HG03354 (cell line): Measurements from ENCODE around the gene LEMD2.

Source experiments
- ATAC-seq: cut with Tn5 transposase; IDR thresholded peaks from one replicate; pipeline ENCODE4 v1.9.1; 2021; ENCODE audit warnings: mild to moderate bottlenecking; ENCODE audit not compliant: unreplicated experiment, poor library complexity, severe bottlenecking

The LEMD2 gene

GRCh38 chr6:33762713-33763112 lies 26.2 kb downstream of the LEMD2 start:
- ATAC-seq: no peak

GRCh38 chr6:33761922-33762629 lies 26.9 kb downstream of the LEMD2 start:
- no peak for ATAC-seq

- ATAC-seq: no peak
These were observed 27.4 kb downstream of the LEMD2 start for GRCh38 chr6:33761581-33761921.

DNA sequence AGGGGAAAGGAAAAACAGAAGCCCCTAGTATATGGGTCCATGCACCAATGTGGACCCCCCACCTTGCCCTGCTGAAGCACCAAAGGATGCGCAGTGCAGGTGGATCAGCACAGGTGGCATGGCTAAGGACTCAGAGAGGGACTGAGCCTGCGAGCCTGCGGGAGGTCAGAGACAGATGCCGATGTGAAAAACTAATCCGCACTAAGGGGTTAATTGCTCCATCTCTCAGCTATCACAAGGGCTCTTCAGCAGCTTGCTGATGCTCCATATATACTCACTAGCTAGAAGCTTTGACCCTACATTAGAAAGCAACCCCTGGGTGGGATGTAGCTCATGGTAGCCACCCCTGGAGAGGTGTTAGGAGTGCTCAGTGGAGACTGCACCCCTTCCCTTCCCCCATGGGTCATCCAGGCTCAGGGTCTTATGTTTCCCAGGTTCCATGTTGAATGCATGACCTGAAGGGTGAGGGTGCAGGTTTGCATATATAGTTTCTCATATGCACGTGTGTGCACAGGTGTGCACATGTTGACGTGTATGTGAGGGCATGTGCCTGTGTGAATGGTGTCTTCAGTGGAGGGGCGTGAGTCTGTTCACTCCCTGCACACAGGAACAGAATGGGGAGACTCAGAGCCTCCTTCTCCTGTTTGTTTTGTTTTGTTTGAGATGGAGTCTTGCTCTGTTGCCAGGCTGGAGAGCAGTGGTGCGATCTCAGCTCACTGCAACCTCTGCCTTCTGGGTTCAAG lies 28.9 kb downstream of the LEMD2 start:
- ATAC-seq: no peak

DNA sequence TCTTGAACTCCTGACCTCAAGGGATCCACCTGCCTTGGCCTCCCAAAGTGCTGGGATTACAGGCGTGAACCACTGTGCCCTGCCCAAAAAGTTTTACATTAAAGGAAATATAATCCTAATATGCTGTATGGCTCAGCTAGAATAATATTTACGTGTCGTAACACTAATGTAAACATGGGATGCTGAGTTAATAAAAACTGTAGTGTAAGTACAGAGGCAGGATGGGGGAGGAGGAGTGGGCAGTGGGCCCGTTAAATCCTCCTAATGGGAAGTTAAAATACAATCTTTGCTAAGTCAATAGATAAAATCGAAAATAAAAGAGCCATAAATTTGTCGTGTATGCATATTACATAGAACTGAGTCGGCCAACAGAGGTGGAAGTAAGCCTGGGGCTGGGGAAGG lies 30.1 kb downstream of the LEMD2 start:
- ATAC-seq: no peak

GRCh38 chr6:33757906-33758305 lies 31.0 kb downstream of the LEMD2 start:
- ATAC-seq: no peak

GRCh38 chr6:33757113-33757512 lies 31.8 kb downstream of the LEMD2 start:
- no peak for ATAC-seq

DNA sequence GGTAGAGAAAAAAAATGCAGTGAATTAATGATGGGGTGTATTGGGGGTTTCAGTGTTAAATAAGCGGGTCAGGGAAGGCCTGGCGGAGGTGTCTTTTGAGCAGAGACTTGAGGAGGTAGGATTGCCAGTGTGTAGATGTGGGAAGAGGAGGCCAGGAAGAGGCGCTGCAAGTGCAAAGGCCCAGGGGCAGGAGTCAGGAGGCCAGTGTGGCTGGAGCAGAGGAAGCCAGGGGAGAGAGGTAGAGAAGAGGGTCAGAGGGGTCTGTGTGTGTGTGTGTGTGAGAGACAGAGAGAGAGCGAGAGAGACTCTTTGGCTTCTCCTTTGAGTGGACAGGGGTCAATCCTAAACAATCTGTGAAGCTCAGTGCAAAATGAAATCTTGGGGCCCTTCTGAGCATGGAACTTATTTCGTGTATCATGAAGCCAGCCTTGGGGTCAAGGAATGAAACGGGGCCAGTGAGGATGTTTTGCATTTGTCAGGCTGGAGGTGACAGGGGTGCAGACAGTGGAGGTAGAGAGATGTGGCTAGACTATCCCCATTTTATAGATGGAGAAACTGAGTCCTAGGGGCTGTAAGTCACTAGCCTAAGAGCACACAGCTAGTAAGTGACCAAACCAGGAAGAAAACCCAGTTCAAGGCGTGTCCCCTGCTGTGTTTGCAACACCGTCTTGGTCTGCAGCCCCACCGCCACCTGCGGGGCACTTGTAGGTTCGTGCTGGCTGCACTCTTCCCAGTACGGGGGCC lies 32.5 kb downstream of the LEMD2 start:
- no peak for ATAC-seq

DNA sequence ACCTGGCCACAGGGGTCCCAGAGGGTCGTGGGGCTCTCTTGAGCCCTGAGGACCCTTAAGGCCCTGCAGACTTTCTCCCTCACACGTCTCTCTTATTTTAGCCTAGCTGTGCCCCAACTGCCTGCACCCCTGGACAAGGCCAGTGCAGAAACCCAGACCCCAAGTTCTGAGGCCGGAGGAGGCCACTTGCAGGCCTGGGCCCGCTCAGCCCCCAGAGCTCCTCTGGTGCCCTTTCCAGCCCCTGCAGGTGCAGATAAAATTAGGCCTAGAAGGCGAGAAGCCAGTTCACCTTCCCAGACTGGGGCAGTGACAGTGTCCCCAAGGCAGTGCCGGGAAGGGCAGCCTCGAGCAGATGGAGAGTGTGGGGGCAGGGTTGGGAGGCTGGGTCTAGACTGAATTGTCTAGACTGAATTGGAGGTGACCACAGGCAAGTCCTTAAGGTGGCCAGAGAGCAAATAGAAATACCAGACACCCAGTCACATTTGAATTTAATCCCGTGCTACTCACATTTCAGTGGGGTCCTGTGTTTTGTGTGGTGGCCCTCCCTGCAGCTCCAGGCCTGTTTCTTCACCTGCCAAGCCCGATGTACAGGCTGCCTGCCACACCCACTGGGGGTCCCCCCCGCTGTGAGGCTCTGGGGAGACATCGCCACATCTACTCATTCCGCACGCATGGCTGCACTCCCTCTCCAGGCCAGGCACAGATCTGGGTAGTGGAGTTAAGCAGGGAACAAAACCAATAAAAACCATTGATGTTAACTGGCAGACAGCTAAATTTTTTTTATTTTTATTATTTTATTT lies 33.7 kb downstream of the LEMD2 start:
- no peak for ATAC-seq

DNA sequence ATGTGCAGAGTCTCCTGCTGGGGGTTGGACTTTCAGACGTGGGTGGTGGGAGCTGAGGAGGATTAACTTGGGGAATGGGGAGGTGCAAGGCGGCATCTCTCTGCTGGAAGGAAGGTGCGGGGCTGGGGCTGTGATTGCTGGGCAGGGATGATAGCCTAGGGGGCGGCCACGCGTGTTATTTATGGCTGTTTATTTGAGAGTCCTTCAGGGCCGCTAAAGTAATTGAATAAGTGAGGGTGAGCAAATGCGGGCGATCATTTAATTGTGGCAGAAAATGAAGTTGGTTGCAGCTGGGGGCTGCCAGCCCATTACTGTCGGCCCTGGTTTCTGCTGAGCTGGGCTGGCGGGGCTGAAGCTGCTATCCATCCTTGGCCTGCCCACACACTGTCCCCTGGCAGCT lies 34.7 kb downstream of the LEMD2 start:
- no peak for ATAC-seq

DNA sequence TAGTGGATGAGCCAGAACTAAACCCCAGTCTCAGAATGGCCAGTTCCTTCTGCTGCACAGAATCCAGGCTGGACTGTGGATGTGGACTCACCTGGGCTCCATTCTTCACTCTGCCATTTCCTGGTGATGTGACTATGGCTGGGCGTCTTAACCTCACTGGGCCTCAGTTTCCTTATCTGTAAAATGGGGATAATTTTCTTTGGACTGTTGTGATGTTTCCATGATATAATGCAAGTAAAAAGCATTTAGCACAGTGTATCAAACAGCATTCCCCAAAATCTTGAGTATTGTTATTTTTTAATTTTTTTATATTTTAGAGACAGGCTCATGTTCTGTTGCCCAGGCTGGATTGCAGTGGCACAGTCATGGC lies 36.3 kb downstream of the LEMD2 start:
- ATAC-seq: no peak

DNA sequence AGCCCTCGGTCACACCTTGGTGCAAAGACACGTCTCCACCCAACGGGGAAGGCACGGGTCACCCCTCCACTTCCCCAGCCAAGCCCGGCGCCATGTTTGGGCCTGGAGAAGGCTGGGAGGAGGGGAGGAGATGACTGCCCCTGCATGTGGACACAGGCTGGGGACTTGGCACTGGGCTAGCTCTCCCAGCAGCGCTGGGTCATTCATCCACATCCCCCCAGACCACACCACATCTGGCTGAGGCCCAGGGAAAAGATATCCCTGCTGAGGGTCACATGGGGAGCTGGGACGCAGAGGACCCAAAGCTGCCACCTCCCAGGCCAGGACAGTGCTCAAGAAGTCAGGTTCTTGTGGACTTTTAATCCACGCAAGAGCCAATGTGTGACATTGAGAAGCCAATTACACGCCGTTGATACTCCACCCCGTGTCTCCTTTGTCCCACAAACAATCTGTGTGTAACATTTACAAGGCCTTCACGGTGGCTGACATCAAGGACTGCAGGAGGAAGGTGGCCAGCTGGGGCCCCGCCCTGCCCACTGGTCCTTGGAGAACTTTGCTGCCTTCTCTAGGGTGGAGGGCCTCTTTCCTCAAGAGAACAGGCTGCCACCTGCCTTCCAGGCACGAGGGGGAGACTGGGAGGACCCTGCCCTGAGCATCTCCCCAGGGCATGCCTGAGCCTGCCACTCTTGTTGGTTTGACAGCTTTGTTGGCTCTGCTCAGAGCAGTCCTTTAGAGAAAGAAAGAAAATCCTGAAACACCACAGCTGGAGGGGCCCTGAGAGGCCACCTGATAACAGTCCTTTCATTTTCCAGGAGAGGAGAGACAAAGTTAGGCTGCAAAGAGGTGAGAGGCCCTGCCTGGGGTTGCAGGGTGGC lies 36.9 kb downstream of the LEMD2 start:
- ATAC-seq: no peak

DNA sequence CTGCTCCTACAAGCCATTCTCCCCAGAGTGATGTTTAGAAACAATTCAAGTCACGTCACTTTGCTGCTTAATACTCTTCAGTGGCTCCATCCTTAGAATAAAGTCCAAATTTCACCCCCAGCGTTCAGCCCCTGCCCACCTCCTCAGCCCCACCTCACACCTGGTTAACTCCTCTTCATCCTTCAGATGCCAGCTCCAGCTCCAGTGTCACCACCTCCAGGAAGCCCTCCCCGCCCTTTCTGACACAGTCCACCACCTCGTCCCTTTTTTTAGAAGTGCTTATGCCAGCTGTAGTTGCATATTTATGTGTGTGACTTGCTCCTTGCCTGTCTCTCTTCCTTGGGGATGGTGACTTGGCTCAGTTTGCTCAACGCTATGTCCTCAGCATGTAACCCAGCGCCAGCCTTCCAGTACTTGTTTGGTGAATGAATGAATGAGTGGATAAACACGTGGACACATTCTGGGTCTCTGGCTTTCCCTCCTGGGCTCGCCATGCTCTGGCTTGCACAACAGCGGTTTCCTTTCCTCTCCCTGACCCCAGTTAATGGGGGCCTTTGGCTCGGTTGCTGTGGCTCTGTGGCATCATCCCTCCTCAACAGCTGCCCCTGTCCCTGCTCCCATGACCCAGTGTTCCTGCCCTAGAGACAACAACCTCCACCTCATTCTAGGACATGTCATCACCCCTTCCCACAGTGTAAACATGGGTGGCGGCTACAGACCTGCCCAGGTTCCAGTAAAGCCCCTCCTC lies 38.5 kb downstream of the LEMD2 start:
- no peak for ATAC-seq

- ATAC-seq: no peak
These were observed 39.5 kb downstream of the LEMD2 start for GRCh38 chr6:33749401-33749800.

- no peak for ATAC-seq
These were observed 40.1 kb downstream of the LEMD2 start for GRCh38 chr6:33748841-33749240.

DNA sequence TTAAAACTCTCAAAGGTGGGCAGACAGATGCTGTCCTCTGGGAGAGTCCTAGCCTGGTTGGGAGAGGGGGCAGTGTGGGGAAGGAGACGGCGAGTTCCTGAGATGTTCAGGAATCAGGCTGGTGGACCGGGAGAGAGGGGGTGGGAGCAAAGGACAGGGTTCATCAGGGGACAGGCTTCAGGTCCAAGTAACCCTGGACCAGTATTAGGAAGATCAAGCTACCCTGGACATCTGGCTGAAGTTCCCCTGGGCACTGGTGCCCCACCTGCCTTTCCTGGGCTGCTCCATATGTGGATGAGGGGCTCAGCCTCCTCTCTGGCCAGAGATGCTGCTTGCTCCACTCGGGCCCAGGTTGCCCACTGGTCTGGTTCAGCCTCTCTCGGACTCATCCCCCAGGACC lies 41.1 kb downstream of the LEMD2 start:
- no peak for ATAC-seq

DNA sequence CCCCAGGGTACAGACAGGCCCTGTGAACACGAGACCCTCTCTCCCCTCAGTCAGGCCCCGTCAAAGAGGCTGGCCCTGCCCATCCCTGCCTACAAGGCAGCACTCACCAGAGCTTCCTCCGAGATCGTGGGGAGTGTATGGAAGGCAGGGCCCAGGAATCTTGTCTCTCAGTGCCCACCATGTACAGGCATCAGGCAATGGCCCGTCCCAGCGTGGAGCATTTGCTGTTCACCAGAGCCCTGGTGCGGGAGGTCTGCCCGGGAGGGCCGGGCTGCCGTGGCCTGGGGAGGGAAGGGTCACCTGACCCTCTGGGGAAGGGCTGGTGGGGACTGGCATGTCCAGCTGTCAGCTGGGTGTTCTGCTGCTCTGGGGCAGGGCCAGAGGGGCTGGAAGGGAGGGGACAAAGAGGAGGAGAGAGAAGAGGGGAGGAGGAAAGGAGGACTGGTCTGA lies 42.3 kb downstream of the LEMD2 start, which contains the start of gene IP6K3:
Gene IP6K3, minus strand, starts transcription at position 255 of the 450 bp plus-strand sequence. CDS start 11,429 bp downstream, outside the sequence.
- no peak for ATAC-seq

DNA sequence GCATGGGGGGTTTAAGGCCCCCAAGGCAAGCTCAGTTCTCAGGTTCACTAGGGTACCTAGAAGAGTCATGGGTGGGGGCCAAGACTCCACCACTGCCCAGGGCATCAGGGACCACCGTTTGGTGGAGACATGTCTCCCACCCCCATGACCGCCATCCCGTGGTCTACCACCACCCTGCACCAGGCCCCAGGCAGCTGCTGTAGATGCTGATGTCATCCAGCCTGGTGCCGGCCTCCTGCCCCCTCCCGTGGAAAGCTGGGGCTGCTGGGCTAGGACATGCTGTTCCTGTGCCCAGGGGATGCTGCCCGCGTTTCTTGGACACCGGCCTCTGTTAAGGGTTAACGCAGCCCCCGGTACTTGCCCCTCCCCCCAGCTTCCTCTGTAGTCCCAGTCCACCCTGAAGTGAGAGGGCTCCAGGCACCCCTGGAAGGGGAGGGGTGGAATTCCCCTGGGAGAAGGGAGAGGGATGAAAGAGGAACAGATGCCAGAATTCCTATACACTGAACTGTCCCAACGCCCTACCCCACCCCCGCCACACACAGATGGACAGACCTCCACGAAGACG lies 42.8 kb downstream of the LEMD2 start:
- no peak for ATAC-seq
